Measurements from ENCODE around the gene TASL. TPM values are rescaled to one million over a fixed set of nuclear protein-coding genes. Genes with fewer than 3 reads are reported as not detected.
A peak's percentile ranks its signal among the peaks of the same experiment; 100 is the strongest.

The TASL gene
- polyA plus RNA-seq, 3 donors = 22.2 to 34.4 (median 28.7) TPM

DNA sequence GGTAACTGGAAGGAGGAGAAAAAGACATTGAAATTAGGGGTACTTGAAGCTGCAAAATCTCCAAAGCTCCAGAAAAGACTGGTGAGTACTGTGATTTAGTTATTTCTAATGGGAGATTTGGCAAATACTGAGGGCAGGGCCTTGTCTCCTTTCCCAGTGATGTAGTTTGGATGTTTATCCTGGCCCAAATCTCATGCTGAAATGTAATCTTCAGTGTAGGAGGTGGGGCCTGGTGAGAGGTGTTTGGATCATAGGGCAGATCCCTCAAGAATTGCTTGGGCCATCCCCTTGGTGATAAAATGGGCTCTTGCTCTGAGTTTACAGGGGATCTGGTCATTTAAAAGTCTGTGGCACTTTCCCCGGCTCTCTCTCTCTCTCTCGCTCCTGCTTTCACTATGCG is 42.6 kb upstream of the TASL start:
- peaks cover 0 to 22% (median 10%) of the 10 kb centered on the region in 7 donors for H3K9me3 Mint-ChIP-seq
- peaks cover 34% of the 10 kb centered on the region for H3K4me1 Mint-ChIP-seq
- intact Hi-C loops (cut with micrococcal nuclease) = loop anchor here in 1 of 2 donors (10.0 kb wide), 1 partner anchor 45 kb away; the partner anchor contains the start of gene TASL
- Histone ChIP-seq H2AFZ (ENCODE audit: insufficient read depth, low read depth, low read length, poor library complexity, severe bottlenecking) (no peak overlapping the region), H3K27ac (ENCODE audit: low read depth in 1 of 2, low read length in 2 of 2) (peak overlapping the region; percentile 69 to 72), H3K36me3 (replicated peaks in 1 of 2; ENCODE audit: control insufficient read depth in 1 of 2, insufficient read depth in 2 of 2, low read length in 2 of 2) (no peaks in the 10 kb centered on the region), H4K20me1 (ENCODE audit: insufficient read depth, low read length) (no peaks in the 10 kb centered on the region), H3K4me3 (replicated peaks in 1 of 3; ENCODE audit: low read depth in 2 of 3, low read length in 3 of 3) (no peak overlapping the region), H3K9ac (ENCODE audit: insufficient read depth, low read length, poor library complexity, severe bottlenecking) (no peak overlapping the region), H3K27me3 (ENCODE audit: control insufficient read depth in 2 of 2, insufficient read depth in 2 of 2, low read length in 2 of 2) (peaks cover 0 to 2% of the 10 kb centered on the region in 2 donors), H3K9me3 (replicated peaks in 1 of 2; ENCODE audit: control insufficient read depth in 1 of 2, insufficient read depth in 1 of 2, low read length in 2 of 2) (peaks cover 8 to 10% of the 10 kb centered on the region in 2 donors), H3K4me2 (replicated peaks; ENCODE audit: extremely low read depth, low read length, poor library complexity, severe bottlenecking) (no peak overlapping the region), H3K4me1 (ENCODE audit: control insufficient read depth in 1 of 2, insufficient read depth in 2 of 2, low read length in 2 of 2) (peaks cover 32 to 41% of the 10 kb centered on the region in 2 donors), H3K79me2 (ENCODE audit: insufficient read depth, low read length) (peaks cover 34% of the 10 kb centered on the region)
- H3K36me3 Mint-ChIP-seq = peaks cover 2 to 6% of the 10 kb centered on the region in 2 donors
- no peak overlapping the region for H3K4me3 Mint-ChIP-seq
- no CpG with 5 or more reads among the region's 3 CpGs for WGBS (ENCODE audit: insufficient coverage)
- TF ChIP-seq, protein P1, sequence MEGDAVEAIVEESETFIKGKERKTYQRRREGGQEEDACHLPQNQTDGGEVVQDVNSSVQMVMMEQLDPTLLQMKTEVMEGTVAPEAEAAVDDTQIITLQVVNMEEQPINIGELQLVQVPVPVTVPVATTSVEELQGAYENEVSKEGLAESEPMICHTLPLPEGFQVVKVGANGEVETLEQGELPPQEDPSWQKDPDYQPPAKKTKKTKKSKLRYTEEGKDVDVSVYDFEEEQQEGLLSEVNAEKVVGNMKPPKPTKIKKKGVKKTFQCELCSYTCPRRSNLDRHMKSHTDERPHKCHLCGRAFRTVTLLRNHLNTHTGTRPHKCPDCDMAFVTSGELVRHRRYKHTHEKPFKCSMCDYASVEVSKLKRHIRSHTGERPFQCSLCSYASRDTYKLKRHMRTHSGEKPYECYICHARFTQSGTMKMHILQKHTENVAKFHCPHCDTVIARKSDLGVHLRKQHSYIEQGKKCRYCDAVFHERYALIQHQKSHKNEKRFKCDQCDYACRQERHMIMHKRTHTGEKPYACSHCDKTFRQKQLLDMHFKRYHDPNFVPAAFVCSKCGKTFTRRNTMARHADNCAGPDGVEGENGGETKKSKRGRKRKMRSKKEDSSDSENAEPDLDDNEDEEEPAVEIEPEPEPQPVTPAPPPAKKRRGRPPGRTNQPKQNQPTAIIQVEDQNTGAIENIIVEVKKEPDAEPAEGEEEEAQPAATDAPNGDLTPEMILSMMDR (IDR thresholded peaks at IDR 0.05) = no peak
- no peak for DNase-seq
- H3K27ac Mint-ChIP-seq = peak overlapping the region; percentile 96 to 98 (median 96)
- peaks cover 0 to 7% (median 0%) of the 10 kb centered on the region in 3 donors for H3K27me3 Mint-ChIP-seq (ENCODE audit: low read depth in 3 of 3)

DNA sequence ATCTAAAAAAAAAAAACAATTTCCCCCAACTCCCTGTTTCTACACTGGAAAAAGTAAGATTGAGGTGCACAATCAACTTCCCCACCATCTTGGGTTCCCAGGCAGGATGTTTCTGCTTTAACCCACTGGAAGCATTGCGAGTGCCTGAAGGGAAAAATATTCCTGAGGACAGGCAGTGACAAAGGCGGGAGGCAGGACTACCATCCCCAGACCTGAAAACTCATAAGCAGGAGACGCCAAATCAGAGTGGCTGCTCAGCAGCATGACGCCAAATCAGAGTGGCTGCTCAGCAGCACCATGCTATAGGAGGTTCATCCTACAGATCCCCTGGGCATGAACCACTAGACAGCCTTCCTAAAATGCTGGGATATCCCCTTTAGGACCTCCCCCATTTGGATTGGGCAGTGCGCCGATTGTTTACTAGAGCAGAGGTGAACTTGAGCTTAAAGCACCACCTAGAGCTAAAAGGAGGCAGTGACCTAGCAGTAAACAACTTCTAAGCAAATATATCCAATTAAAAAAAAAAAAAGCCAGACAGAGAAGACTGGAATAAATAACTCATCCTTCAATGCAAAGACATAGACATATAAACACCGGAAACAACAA is 40.7 kb upstream of the TASL start:
- DNase-seq = peak; percentile 42 to 66 (median 52)
- Mint-ChIP-seq H3K27me3 (ENCODE audit: low read depth in 3 of 3) (peaks cover 0 to 4% (median 0%) of the 10 kb centered on the region in 3 donors), H3K4me1 (peaks cover 41% of the 10 kb centered on the region), H3K36me3 (peaks cover 2 to 6% of the 10 kb centered on the region in 2 donors), H3K27ac (peak overlapping the region; percentile 78 to 97 (median 96)), H3K4me3 (peak overlapping the region; percentile 43 to 68), H3K9me3 (peaks cover 0 to 22% (median 10%) of the 10 kb centered on the region in 7 donors)
- no CpG with 5 or more reads among the region's 7 CpGs for WGBS (ENCODE audit: insufficient coverage)
- Histone ChIP-seq H3K27ac (ENCODE audit: low read depth in 1 of 2, low read length in 2 of 2) (peak overlapping the region; percentile 40 to 69), H2AFZ (ENCODE audit: insufficient read depth, low read depth, low read length, poor library complexity, severe bottlenecking) (peak overlapping the region; percentile 36), H3K9me3 (replicated peaks in 1 of 2; ENCODE audit: control insufficient read depth in 1 of 2, insufficient read depth in 1 of 2, low read length in 2 of 2) (peaks cover 8 to 10% of the 10 kb centered on the region in 2 donors), H3K27me3 (ENCODE audit: control insufficient read depth in 2 of 2, insufficient read depth in 2 of 2, low read length in 2 of 2) (peaks cover 0 to 2% of the 10 kb centered on the region in 2 donors), H3K4me3 (replicated peaks in 1 of 3; ENCODE audit: low read depth in 2 of 3, low read length in 3 of 3) (peak overlapping the region in 2 of 3 experiments; percentile 16 to 56), H3K79me2 (ENCODE audit: insufficient read depth, low read length) (peaks cover 41% of the 10 kb centered on the region), H3K4me1 (ENCODE audit: control insufficient read depth in 1 of 2, insufficient read depth in 2 of 2, low read length in 2 of 2) (peaks cover 41 to 56% of the 10 kb centered on the region in 2 donors), H4K20me1 (ENCODE audit: insufficient read depth, low read length) (no peaks in the 10 kb centered on the region), H3K9ac (ENCODE audit: insufficient read depth, low read length, poor library complexity, severe bottlenecking) (no peak overlapping the region), H3K4me2 (replicated peaks; ENCODE audit: extremely low read depth, low read length, poor library complexity, severe bottlenecking) (peak overlapping the region; percentile 65), H3K36me3 (replicated peaks in 1 of 2; ENCODE audit: control insufficient read depth in 1 of 2, insufficient read depth in 2 of 2, low read length in 2 of 2) (no peaks in the 10 kb centered on the region)
- TF ChIP-seq, protein P1 (IDR thresholded peaks at IDR 0.05) = peak; percentile 45
- intact Hi-C loops (cut with micrococcal nuclease) = no loop called here

All from CD14-positive monocyte (primary cell).